ENCODE results near the gene ACOX1. TPM values are rescaled to one million over a fixed set of nuclear protein-coding genes. Genes with fewer than 3 reads are reported as not detected.
A peak's percentile ranks its signal among the peaks of the same experiment; 100 is the strongest.
"Not testable (repeated sequence)": the region's sequence is repeated elsewhere in the genome, so short reads cannot be mapped to it uniquely, and the experiment has no call there.

ACOX1 gene
- total RNA-seq, 2 experiments from 2014 or later: 27.7 to 33.1 TPM

GRCh38 chr17:75979705-75980187 is 780 bp upstream of the ACOX1 start:
- Mint-ChIP-seq H3K36me3 (ENCODE audit: low read depth) (peaks cover 9% of the 10 kb centered on the region), H3K9me3 (ENCODE audit: low read depth) (no peaks in the 10 kb centered on the region), H3K4me3 (peak overlapping the region; percentile 89), H3K27ac (peak overlapping the region; percentile 94), H3K27me3 (no peaks in the 10 kb centered on the region), H3K4me1 (peaks cover 30% of the 10 kb centered on the region)
- peak; percentile 35 for ATAC-seq
- ChIA-PET CTCF (interaction anchor here (0.7 to 1.3 kb wide), 3 partner anchors 19 to 136 kb away, joined by 3 to 4 read pairs (median 4); no protein-coding TSS in a partner anchor), POLR2A (interaction anchor here (0.6 to 1.0 kb wide), 3 partner anchors 8 to 197 kb away, joined by 3 to 4 read pairs (median 3); no protein-coding TSS in a partner anchor)
- no peak for DNase-seq
- intact Hi-C loops (cut with DNase I, micrococcal nuclease): loop anchor here (1.0 to 5.0 kb wide), 17 partner anchors 26 to 758 kb away; partner anchors contain the start of genes FBF1 (in 2 of the 2), EXOC7 (in 1 of the 2), MFSD11 (in 1 of the 2) and RECQL5 (in 1 of the 2)

- no peaks in the 10 kb centered on the region for H3K9me3 Mint-ChIP-seq (ENCODE audit: low read depth)
- H3K4me1 Mint-ChIP-seq: peaks cover 29% of the 10 kb centered on the region
- ChIA-PET POLR2A (interaction anchor here (0.5 kb wide), 1 partner anchor 89 kb away, joined by 3 read pairs; no protein-coding TSS in a partner anchor), CTCF (interaction anchor here (0.6 kb wide), 1 partner anchor 222 kb away, joined by 4 read pairs; no protein-coding TSS in a partner anchor)
- intact Hi-C loops (cut with DNase I, micrococcal nuclease): loop anchor here in 1 of 2 experiments (5.0 kb wide), 1 partner anchor 761 kb away; the partner anchor contains the start of genes MFSD11 and SRSF2
- no peak for DNase-seq
- no peak for ATAC-seq
- peak overlapping the region; percentile 10 for H3K27ac Mint-ChIP-seq
- peak overlapping the region; percentile 21 for H3K4me3 Mint-ChIP-seq
- peaks cover 12% of the 10 kb centered on the region for H3K36me3 Mint-ChIP-seq (ENCODE audit: low read depth)
- H3K27me3 Mint-ChIP-seq: no peaks in the 10 kb centered on the region
Observed at GRCh38 chr17:75976175-75976848, 2.7 kb downstream of the ACOX1 start.

- ChIA-PET CTCF (no interaction called here), POLR2A (interaction anchor here (0.5 kb wide), 1 partner anchor 90 kb away, joined by 3 read pairs; no protein-coding TSS in a partner anchor)
- no peak for DNase-seq
- Mint-ChIP-seq H3K27me3 (no peaks in the 10 kb centered on the region), H3K4me1 (peaks cover 28% of the 10 kb centered on the region), H3K9me3 (ENCODE audit: low read depth) (no peaks in the 10 kb centered on the region), H3K4me3 (no peak overlapping the region), H3K27ac (no peak overlapping the region), H3K36me3 (ENCODE audit: low read depth) (peaks cover 14% of the 10 kb centered on the region)
- ATAC-seq: no peak
- intact Hi-C loops (cut with DNase I, micrococcal nuclease): loop anchor here in 1 of 2 experiments (5.0 kb wide), 1 partner anchor 762 kb away; the partner anchor contains the start of genes MFSD11 and SRSF2
Observed at GRCh38 chr17:75975757-75976174, 3.2 kb downstream of the ACOX1 start.

- H3K36me3 Mint-ChIP-seq (ENCODE audit: low read depth): peaks cover 14% of the 10 kb centered on the region
- ATAC-seq; DNase-seq; H3K9me3 Mint-ChIP-seq (ENCODE audit: low read depth); H3K4me3 Mint-ChIP-seq; H3K27ac Mint-ChIP-seq; CTCF ChIA-PET; H3K27me3 Mint-ChIP-seq; POLR2A ChIA-PET: not testable (repeated sequence)
- H3K4me1 Mint-ChIP-seq: peaks cover 22% of the 10 kb centered on the region
- intact Hi-C loops (cut with DNase I, micrococcal nuclease): loop anchor here in 1 of 2 experiments (5.0 kb wide), 1 partner anchor 762 kb away; the partner anchor contains the start of genes MFSD11 and SRSF2
Observed at GRCh38 chr17:75975187-75975586, 3.8 kb downstream of the ACOX1 start.

GRCh38 chr17:75970626-75971025 is 8.3 kb downstream of the ACOX1 start:
- no peaks in the 10 kb centered on the region for H3K9me3 Mint-ChIP-seq (ENCODE audit: low read depth)
- DNase-seq (no peak), ATAC-seq (no peak)
- POLR2A ChIA-PET: no interaction called here
- H3K27ac Mint-ChIP-seq: no peak overlapping the region
- CTCF ChIA-PET: interaction anchor here (0.6 to 1.0 kb wide), 2 partner anchors 8 to 338 kb away, joined by 3 read pairs; partner anchors contain the start of gene SMIM5
- H3K27me3 Mint-ChIP-seq: no peaks in the 10 kb centered on the region
- H3K4me1 Mint-ChIP-seq: peaks cover 5% of the 10 kb centered on the region
- H3K36me3 Mint-ChIP-seq (ENCODE audit: low read depth): peaks cover 10% of the 10 kb centered on the region
- intact Hi-C loops (cut with DNase I, micrococcal nuclease): no loop called here
- H3K4me3 Mint-ChIP-seq: no peak overlapping the region

GRCh38 chr17:75970011-75970523 is 8.9 kb downstream of the ACOX1 start:
- peaks cover 9% of the 10 kb centered on the region for H3K36me3 Mint-ChIP-seq (ENCODE audit: low read depth)
- no peak overlapping the region for H3K27ac Mint-ChIP-seq
- no peak overlapping the region for H3K4me3 Mint-ChIP-seq
- CTCF ChIA-PET: interaction anchor here (0.6 to 1.0 kb wide), 3 partner anchors 8 to 428 kb away, joined by 3 read pairs; partner anchors contain the start of gene SMIM5
- DNase-seq: no peak
- H3K4me1 Mint-ChIP-seq: peaks cover 4% of the 10 kb centered on the region
- intact Hi-C loops (cut with DNase I, micrococcal nuclease): no loop called here
- no peaks in the 10 kb centered on the region for H3K9me3 Mint-ChIP-seq (ENCODE audit: low read depth)
- POLR2A ChIA-PET: no interaction called here
- ATAC-seq: no peak
- no peaks in the 10 kb centered on the region for H3K27me3 Mint-ChIP-seq

GRCh38 chr17:75969044-75969443 is 9.9 kb downstream of the ACOX1 start:
- DNase-seq; H3K4me3 Mint-ChIP-seq; H3K27ac Mint-ChIP-seq; intact Hi-C loops (cut with DNase I, micrococcal nuclease); H3K9me3 Mint-ChIP-seq (ENCODE audit: low read depth); ATAC-seq; H3K27me3 Mint-ChIP-seq; H3K36me3 Mint-ChIP-seq (ENCODE audit: low read depth); H3K4me1 Mint-ChIP-seq: not testable (repeated sequence)
- CTCF ChIA-PET: interaction anchor here (0.6 to 1.4 kb wide), 3 partner anchors 31 to 429 kb away, joined by 3 to 5 read pairs (median 3); no protein-coding TSS in a partner anchor
- POLR2A ChIA-PET: interaction anchor here (0.8 kb wide), 1 partner anchor 327 kb away, joined by 3 read pairs; no protein-coding TSS in a partner anchor

GRCh38 chr17:75965468-75965867 is 13.5 kb downstream of the ACOX1 start:
- H3K27me3 Mint-ChIP-seq: no peaks in the 10 kb centered on the region
- ChIA-PET POLR2A (no interaction called here), CTCF (interaction anchor here (0.6 to 1.1 kb wide), 3 partner anchors 37 to 212 kb away, joined by 3 read pairs; no protein-coding TSS in a partner anchor)
- peaks cover 4% of the 10 kb centered on the region for H3K4me1 Mint-ChIP-seq
- H3K27ac Mint-ChIP-seq: no peak overlapping the region
- intact Hi-C loops (cut with DNase I, micrococcal nuclease): no loop called here
- peaks cover 3% of the 10 kb centered on the region for H3K36me3 Mint-ChIP-seq (ENCODE audit: low read depth)
- ATAC-seq (no peak), DNase-seq (no peak)
- no peaks in the 10 kb centered on the region for H3K9me3 Mint-ChIP-seq (ENCODE audit: low read depth)
- no peak overlapping the region for H3K4me3 Mint-ChIP-seq

- Mint-ChIP-seq H3K27me3 (no peaks in the 10 kb centered on the region), H3K4me3 (no peak overlapping the region), H3K4me1 (peaks cover 2% of the 10 kb centered on the region), H3K9me3 (ENCODE audit: low read depth) (no peaks in the 10 kb centered on the region), H3K27ac (no peak overlapping the region), H3K36me3 (ENCODE audit: low read depth) (peaks cover 10% of the 10 kb centered on the region)
- CTCF ChIA-PET: interaction anchor here (0.9 to 1.5 kb wide), 4 partner anchors 21 to 54 kb away, joined by 3 to 5 read pairs (median 4); no protein-coding TSS in a partner anchor
- POLR2A ChIA-PET: no interaction called here
- ATAC-seq: no peak
- DNase-seq: no peak
- intact Hi-C loops (cut with DNase I, micrococcal nuclease): no loop called here
Observed at GRCh38 chr17:75959839-75960511, 19.0 kb downstream of the ACOX1 start.

GRCh38 chr17:75959051-75959838 is 19.7 kb downstream of the ACOX1 start:
- H3K9me3 Mint-ChIP-seq (ENCODE audit: low read depth): no peaks in the 10 kb centered on the region
- peaks cover 2% of the 10 kb centered on the region for H3K4me1 Mint-ChIP-seq
- H3K36me3 Mint-ChIP-seq (ENCODE audit: low read depth): peaks cover 10% of the 10 kb centered on the region
- POLR2A ChIA-PET: no interaction called here
- no peak for DNase-seq
- CTCF ChIA-PET: interaction anchor here (0.7 to 1.5 kb wide), 5 partner anchors 22 to 127 kb away, joined by 3 to 5 read pairs (median 3); no protein-coding TSS in a partner anchor
- H3K4me3 Mint-ChIP-seq: no peak overlapping the region
- H3K27ac Mint-ChIP-seq: no peak overlapping the region
- H3K27me3 Mint-ChIP-seq: no peaks in the 10 kb centered on the region
- no peak for ATAC-seq
- intact Hi-C loops (cut with DNase I, micrococcal nuclease): no loop called here

Measured in activated CD4-positive, alpha-beta T cell treated with anti-CD3 and anti-CD28 coated beads for 36 hours (primary cell).